DMS53 treated with DMSO at 0.1 percent for 48 hours (cell line): ENCODE measurements around the gene BCL2.
A peak's percentile ranks its signal among the peaks of the same experiment; 100 is the strongest.

Source experiments
- DNase-seq: peaks from one replicate; lab custom pipeline; 2025; ENCODE audit not compliant: unreplicated experiment; lab: John Stamatoyannopoulos, UW

Gene BCL2

DNA sequence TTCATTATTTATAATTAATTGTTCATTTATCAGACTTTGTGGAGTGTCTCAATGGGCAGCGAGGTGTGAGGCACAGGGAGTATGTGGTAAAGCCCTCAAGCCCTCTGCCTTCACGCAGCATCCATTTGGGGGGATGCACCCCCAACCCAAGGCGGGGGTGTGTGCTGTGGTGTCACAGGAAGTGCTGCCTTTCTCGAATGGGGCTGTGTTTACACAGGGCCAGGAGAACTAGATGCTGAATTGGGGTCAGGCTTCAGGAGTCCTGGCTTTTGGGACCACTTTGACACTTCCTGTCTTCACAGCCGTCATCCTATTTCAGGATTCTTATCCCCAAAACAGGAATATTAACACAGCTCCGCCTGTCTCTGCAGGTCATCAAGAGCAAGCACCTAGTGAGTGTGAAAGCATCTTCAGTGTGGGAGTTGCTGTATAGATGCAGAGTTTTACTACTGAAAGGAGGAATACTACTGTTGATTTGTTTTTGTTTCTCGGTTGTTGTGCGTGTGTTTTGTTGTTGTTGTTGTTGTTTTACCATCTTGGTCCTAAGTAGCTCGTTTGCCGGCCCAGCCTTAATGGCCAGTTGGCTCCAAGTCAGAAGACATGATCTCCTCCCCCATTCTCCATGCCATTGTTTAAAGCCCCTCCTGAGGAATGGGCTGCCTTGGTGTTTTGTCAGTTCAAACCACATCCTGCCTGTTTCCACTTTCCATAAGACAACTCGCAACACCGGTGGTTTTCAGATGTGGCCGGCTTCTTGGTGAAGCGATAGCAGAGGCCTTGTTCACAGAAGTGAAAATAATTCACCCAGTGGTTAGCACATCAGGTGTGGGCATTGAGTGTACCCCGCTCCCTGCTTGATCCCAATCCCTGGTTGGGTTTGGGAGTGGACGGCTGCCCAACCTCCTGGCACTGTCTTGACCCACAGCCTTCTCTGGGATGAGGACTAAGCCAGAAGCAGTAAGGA, 221.3 kb downstream of the BCL2 start:
- DNase-seq, result no peak

DNA sequence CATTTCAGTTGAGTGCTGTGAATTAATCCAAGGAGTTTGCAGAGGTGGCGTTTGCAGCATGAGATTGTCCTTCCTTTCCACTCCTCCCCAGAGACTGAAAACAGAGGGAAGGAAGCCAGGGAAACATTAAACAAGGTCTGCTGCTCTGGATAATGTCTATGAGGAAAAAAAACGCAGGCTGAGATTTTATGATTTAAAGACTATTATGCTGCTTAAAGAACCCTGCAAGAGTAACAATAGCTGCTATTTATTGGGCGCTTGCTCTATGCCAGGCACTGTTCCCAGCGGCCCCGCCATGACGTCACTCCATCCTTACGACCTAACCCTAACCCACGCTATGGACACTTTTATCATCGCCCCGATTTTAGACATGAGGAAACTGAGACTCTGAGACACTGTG, 222.4 kb downstream of the BCL2 start:
- no peak for DNase-seq

DNA sequence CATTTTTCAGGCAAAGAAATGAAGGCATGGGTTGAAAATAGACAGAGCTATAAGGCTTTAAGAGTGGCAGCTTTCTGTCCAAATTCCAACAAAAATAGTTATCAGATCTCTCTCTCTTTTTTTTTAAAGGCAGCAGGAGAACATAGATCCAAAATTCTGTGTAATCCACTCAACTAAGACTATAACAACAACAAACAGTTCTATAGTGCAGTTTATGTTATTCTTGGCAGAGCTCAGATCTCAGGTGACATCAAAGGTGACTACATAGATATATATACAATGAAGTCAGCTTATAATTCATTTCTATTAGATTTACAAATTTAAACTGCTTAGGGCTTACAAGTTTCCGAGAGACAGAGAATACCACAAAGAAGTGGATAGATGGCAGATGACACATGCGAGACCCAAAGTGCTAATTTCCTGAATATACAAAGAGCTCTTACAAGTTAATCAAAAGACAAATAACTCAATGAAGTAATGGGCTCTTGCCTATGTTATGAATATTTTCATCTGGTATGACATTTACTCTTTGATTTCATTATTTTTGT, 223.2 kb downstream of the BCL2 start:
- DNase-seq, result no peak

DNA sequence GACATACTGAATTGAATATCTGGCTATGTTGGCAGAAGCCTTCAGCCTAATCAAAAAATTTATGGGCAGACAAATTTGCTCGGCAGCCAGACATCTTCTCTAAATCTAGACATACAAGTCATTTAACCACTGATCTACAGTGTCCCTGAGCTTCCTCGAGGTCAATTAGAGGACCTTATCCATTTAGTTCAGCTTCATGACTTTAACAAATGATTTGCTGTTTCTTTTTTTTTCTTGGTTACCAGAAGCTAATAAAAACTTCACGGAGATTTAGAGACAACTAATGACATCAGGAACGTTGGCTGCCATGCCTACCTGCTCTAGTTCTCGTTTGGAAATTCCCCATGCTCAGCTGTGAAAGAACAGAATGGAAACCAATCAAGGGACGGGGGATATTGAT, 223.8 kb downstream of the BCL2 start:
- DNase-seq, result no peak

DNA sequence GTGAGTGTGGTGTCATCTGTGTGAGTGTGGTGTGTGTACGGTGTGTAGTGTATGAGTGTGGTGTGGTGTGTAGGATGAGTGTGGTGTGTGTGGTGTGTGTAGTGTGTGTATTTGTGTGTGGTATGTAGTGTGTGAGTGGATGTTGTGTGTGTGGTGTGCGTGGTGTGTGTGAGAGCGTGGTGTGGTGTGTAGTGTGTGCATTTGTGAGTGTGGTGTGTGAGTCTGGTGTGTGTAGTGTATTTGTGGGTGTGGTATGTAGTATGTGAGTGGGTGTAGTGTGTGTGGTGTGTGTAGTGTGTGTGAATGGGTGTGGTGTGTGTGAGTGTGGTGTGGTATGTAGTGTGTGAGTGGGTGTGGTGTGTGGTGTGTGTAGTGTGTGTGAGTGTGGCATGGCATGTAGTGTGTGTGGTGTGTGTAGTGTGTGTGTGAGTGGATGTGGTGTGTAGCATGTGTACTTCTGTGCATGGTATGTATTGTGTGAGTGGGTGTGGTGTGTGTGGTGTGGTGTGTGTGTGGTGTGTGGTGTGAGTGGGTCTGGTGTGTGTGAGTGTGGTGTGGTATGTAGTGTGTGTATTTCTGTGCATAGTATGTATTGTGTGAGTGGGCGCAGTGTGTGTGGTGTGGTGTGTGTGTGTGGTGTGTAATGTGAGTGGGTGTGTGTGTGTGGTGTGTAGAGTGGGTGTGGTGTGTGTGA, 227.8 kb downstream of the BCL2 start:
- no peak for DNase-seq

DNA sequence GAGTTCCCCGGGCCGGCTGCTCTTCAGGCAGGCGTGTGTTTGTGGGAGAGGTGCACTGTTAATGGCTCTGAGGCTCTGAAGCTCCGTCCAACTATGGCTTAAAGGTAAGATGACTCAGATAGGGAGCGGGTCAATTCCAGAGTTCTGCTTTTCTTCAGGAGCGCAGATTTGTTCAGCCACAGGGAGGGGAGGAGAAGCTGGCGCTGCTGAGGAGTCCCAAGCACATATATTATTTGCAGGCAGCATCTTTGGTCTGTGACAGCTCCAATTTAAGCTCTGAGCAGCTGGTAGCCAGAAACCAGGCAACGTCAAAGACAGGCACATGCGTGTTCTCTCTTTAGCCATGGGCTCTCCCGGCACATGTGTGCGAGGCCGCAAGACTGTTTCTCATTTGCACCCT, 229.2 kb downstream of the BCL2 start:
- DNase-seq, result no peak

DNA sequence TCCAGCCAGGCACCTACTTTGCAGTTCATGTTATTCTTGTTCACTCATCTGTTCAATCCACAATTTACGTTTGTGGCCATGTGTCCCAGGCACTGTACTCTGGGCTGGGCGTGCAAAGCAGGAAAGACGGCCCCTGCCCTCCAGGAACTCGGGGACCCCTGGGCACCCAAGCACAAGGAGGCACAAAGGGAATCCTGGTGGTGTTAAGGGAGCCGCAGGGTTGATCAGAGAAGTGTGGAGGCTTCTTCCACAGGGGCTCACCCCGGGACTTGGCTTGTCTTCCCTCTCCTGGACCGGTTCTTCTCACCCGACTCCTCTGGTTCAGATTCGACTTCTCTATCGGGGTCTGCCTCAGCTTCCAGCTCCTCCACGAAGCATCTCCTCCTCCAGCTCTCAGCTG, 230.5 kb downstream of the BCL2 start:
- no peak for DNase-seq

DNA sequence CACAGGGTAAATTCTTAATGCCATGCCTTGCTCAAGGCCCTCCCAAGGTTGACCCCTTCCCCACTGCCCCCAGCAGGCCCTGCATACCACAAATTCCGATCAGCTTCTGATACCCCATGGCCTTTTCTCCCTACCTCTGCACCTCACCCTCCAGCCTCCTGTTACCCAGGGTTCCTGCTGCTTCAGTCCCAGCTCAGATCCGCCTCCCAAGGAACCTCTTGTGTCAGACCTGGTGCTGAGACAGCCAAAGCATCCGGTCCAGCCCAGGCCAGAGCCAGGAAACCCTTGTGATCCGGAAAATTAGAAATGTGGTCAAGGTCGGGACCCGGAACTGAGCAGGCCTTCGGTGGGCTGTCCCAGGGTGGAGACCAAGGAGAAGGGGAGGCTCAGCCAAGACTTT, 231.3 kb downstream of the BCL2 start:
- DNase-seq, result no peak

DNA sequence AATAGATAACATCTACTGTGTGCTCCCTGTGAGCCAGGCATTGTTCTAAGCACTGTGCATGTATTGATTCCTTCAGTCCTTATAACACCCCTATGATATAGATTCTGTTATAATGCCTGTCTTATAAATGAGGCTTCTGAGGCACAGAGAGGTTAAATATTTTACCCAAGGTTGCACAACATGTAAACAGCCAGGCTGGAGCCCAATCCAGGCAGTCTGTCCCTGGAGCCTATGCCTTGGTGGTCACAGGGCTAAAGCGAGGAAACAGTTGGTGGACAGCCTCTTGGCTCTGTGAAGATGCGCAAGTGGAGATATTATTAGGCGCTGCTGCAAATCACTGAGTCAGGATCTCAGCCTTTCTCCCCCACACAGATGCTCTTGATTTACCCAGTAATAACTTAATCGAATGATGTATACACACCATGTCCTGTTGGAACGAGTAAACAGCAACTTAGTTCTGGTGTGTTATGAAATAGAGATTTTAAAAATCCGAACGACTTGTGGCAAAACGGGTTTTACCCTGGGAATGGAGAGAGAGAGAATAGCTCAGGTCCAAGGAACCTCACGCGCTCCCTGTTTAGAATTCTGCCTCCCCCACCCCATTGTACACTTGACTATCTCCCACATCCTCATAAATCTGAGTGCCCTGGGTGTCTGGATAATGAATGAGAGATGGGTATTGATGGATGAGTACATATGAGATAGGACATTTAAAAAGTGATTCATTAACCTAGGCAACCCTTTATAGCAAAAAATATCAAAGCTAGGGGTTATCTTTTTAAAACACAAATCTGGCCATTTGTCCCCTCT, 231.9 kb downstream of the BCL2 start:
- DNase-seq, result no peak

DNA sequence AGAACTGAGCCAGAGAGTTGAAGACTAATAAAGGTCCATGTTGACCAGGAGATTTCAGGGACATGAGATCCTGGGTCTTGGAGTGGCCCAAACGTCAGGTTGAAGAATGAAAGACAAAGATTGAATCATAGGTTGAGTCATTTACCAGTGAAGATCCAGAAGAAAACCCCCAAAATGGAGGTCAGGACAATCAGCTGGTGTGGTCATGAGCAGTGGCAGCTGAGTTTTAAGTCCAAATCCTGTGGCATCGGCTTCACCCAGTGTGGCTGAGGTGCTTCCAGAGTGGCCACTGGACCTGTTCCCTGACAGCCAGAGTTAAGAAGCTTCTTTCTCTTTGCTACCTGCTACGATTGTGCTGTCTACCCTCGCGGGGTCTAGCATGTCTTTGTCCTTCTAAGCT, 234.0 kb downstream of the BCL2 start:
- DNase-seq, result no peak

DNA sequence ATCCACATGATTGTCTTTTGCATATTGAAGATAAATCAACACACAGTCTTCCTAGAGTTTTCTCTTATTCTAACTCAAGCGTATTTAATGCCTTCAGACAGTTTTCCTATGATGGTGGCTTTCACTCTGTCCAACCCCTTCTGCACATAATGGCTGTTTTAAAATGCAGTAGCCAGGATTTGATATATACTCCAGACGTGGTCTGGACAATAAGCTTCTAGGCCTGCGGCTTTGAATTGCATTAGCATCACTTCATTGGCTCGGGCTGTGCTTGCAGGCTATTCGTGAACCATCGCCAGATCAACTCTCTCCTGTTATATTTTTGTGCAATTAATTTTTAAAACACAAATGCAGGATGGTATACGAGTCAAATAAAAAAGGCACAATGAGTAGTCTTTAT, 235.3 kb downstream of the BCL2 start:
- no peak for DNase-seq

DNA sequence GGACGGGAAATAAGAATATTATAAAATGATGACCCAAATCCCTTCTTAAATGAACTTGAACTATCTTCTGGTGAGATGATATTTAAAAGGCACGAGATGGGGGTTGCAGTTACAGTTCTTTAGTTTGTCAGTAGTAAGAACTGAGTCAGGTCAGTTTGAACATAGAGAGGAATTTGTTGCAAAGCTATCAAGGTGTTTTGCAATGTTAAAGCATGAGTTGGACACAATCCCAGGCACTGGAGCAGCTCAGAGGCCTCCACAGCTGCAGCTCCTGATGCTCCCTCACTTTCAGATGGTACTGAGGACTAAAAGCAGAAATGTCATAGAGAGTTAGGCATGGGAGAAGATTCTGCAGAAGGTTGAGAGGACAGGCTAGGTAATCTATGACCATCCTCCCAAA, 236.0 kb downstream of the BCL2 start:
- DNase-seq, result no peak

DNA sequence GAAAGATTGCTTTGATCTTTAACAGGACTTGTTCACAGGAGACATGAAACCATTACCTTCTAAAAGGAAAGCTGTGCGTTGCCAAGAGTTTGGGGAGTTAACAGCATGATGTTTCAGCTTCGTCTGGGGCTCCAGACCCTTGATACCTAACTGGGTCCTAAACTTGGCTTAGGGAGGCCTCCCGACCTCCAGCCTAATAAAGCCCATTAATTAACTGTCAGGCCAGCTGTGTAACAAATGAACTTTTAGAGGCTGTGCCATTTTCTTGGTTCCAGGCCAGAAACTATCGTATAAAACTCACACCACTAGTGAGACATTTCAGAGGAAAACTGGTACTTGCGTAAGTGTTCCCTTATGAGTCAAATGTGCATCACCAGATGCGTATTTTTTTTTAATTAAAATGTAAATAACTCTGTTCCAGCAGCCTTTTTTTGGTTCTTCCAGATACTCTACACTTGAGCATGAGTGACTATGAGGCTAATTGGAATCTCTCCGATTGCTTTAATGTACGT, 236.5 kb downstream of the BCL2 start:
- DNase-seq, result no peak

DNA sequence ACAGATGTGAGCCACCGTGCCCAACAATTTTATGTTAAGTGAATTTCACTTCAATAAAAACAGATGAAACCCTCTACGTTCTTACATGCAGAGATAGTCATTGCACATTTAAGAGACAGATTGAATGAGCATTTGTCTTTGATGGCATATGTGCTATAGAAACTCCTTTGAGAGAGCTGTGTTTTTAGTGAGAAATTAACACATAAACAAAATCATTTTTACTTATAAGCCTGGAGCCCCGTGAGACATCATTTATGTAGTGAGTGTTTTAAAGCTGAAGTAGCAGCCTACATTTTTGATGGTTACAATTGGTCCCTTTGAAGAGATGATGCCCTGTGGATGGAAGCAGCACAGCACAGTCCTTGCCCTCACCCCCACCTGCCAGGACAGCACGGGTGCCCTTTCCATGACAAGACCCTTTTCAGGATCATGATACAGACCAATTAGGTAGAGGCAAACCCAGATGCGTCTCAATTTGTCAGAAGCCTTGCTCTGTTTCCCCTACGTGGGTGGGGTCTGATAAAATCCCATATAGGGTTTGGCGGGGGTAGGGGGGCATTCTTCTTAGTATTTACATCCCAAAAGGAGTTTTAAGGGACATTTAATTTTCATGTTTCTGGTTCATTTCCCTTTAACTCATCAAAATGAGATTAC, 237.1 kb downstream of the BCL2 start:
- no peak for DNase-seq

DNA sequence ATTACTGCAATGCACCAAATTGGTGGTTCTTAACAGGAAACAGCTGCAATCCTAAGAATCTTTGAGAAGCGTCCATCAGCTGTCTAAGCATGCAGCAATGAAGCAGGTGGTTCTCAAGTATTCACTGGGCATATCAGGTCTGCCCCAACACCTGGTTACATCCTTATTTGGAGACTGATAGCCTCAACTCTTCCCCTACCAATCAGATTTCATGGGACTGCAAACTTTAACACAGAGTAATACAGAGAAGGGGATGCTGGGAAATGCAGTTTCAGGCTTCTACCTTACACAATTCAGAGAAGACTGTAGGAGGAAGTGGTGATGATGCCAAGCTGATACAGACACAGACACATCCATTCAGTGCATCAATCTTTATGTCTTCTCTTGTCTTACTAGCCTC, 240.5 kb downstream of the BCL2 start:
- DNase-seq, result peak; percentile 100

DNA sequence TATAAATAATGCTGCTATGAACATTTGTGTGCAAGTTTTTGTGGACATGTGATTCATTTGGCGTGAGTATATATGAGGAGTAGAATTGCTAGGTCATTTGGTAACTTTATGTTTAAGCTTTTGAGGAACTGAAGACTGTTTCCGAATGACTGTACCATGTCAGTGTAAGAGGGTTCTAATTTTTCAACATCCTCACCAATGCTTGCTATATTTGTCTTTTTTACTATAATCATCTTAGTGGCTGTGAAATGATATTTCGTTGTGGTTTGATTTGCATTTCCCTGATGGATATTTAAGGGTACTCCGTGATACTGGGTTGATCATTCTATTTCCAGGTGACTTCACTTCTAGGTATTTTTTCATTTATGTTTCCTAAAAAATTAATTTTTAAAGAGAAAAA, 241.1 kb downstream of the BCL2 start:
- DNase-seq, result no peak

DNA sequence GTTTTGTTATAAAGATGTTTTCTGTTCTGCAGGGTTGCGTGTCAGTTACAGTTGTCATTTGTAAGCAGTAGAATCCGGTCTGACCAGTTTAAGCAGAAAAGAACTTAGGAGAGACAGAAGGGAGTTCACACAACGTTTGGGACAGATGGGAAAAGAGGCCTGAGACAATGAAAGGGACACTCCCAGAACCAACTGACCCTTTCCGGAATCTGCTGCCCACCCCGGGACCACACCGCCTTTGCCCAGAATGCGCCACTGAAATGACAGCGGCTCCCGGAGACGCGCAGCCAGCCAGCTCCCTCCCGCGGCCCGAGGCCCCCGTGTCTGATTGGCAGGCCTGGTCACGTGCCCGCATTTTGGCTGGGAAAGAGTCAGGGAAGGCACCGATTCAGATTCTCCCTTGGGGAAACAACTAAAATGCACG, 244.6 kb downstream of the BCL2 start:
- DNase-seq, result peak; percentile 99

DNA sequence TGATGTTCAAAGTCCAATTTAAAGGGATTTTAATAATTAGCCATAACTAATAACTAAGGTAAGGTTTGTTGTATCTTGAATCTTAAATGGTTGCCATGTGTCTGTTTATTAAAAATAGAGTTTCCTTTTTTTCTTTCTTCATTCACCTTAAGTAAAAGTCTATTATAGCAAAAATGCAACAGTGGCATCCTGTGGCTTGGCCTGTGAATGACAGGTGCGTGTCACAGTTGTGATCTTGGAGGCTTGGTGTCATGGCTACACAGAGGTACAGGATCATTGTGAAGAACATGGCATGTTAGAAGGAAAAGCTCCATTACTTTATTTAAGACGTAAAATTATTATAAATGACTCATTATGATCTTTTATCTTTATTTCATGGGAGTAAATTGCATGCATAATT, 246.1 kb downstream of the BCL2 start:
- DNase-seq, result peak; percentile 94
